Measurements from ENCODE around the gene SELE.
"Not testable (repeated sequence)": the region's sequence is repeated elsewhere in the genome, so short reads cannot be mapped to it uniquely, and the experiment has no call there.

The SELE gene

GRCh38 chr1:169715100-169715499, 18.8 kb downstream of the SELE start:
- not testable (repeated sequence) for DNase-seq

DNA sequence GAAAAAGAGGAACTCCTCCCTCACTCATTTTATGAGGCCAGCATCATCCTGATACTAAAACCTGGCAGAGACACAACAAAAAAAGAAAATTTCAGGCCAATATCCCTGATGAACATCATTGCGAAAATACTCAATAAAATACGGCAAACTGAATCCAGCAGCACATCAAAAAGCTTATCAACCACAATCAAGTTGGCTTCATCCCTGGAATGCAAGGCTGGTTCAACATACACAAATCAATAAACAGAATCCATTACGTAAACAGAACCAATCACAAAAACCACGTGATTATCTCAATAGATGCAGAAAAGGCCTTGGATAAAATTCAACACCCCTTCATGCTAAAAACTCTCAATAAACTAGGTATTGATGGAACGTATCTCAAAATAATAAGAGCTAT, 20.8 kb downstream of the SELE start:
- not testable (repeated sequence) for DNase-seq

GRCh38 chr1:169712309-169712631, 21.6 kb downstream of the SELE start:
- no peak for DNase-seq

DNA sequence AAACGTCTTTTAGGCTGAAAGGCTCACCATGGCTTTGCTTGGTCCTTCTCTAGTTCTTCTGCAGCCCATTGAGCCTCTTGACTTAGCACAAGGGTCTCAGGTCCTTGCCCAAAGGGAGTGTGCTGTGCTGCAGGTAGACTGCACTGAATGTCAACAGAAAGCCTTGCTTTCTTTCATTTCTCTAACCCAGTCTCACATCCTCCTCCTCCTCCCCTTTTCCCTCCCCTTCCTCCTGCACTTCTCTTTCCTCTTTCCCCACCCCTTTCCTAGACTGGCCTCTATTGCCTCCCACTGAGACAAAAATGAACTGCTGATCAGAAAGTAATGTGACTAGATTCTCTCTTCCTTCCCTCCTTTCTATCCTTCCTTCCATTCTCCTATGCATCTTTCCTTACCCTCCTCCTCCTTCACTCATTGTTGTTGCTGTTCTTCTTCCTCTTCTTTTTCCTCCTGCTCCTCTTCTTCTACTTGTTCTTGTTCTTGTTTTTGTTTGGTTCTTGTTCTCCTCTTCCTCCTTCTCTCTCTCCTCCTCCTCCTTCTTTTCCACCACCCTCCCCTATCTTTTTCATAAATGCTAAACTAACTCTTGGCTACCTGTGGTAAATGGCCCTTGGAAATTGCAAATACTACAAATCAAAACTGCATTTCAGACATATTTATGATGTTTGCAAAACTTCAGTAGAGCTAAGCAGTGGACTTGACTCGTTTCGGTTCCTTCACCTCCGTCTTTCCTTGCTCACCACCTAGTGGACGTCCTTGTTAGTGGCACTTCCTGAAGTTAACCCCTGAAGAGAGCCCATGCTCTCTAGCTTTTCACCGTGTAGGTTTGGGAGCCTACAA, 22.2 kb downstream of the SELE start, which contains the start of gene SELL:
SELL (minus strand) TSS at position 152 of the 840 bp plus-strand sequence; CDS start at position 30, 122 bp downstream.
- DNase-seq: peak; percentile 77

DNA sequence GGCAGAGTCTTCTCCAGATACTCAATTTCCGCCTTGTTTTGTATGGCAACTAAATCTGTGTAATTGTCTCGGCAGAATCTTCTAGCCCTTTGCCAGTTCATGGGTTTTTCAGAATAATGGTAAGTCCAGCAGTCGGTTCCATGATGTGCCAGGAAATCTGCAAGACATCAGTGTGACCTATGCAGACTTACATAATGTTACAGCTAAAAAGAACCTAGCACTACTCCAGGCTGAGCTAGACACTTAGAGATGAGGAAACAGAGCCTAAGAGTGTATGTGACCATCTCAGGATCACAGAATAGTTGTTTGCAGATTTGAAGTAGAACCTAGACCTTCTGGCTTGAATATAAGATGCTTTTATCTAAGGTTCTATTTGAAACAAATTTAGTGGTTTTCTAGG, 25.2 kb downstream of the SELE start:
- DNase-seq: no peak

DNA sequence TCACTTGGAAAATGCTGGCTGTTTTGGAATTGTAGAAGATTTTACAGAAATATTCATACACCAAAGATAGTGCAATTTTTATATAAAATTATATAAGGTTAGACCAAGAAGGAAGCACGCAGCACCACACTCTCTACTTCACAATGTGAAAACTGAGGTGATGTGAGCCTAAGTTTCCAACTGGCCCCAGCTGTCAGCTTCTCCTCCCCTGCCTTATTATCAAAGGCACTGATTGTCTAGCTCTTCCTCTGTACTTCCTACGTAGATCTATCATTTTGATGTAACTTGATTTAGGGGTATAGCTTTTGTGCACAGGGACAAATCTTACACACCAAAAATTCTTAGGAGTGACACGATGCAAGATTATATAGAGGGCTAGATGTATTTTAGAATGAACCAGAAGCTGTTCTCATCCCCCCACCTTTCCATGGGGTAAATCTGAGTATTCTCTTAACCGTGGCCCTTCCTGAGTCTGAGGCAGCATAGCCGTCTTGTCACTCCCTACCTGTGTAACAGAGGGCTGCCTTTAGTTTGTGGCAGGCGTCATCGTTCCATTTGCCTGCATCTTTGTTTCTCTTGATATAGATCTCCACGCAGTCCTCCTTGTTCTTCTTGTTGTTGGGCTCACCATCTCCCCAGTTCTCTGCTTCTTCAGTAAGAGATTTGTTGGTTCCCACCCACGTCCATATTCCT, 25.8 kb downstream of the SELE start:
- no peak for DNase-seq

- DNase-seq: no peak
These were observed 29.1 kb downstream of the SELE start for GRCh38 chr1:169704797-169705196.

GRCh38 chr1:169701261-169702005, 32.4 kb downstream of the SELE start:
- DNase-seq: no peak

- no peak for DNase-seq
These were observed 34.2 kb downstream of the SELE start for GRCh38 chr1:169699707-169700106.

DNA sequence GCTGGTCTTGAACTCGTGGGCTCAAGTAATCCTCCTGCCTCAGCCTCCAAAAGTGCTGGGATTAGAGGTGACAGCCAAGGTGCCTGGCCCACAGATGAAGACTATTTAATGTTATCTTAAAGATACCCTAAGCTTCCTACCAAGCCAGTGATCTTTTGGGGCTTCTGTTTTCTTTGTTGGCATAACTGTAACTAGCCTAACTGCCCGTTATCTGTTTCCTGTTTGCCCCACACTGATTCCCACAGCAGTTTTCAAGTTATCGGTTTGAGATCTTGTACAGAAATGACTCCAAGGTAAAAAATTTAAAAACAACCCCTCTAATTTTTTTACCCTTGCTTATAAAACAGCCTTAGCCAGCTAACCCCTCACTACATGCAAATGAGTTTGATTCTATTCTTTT, 34.9 kb downstream of the SELE start:
- DNase-seq: no peak

DNA sequence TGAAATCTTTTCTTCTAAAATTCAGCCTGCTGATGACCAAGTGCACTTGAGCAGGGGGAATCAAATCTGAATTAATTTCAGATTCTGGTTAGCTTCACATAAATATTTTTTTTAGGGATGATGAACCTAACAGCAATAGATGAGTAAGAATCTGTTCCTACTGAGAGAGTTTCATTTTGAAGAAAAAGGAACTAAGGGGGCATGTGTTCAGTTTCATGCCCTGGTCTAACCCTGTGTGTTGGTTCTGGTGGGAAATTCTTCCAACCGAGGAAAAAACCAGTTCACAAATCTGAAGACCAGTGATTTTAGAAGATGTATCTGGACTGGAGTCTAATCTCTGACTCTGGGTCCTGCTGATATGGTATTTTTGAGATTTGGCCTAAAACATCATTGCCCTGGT, 36.1 kb downstream of the SELE start:
- no peak for DNase-seq

- no peak for DNase-seq
These were observed 37.4 kb downstream of the SELE start for GRCh38 chr1:169696273-169697100.

DNA sequence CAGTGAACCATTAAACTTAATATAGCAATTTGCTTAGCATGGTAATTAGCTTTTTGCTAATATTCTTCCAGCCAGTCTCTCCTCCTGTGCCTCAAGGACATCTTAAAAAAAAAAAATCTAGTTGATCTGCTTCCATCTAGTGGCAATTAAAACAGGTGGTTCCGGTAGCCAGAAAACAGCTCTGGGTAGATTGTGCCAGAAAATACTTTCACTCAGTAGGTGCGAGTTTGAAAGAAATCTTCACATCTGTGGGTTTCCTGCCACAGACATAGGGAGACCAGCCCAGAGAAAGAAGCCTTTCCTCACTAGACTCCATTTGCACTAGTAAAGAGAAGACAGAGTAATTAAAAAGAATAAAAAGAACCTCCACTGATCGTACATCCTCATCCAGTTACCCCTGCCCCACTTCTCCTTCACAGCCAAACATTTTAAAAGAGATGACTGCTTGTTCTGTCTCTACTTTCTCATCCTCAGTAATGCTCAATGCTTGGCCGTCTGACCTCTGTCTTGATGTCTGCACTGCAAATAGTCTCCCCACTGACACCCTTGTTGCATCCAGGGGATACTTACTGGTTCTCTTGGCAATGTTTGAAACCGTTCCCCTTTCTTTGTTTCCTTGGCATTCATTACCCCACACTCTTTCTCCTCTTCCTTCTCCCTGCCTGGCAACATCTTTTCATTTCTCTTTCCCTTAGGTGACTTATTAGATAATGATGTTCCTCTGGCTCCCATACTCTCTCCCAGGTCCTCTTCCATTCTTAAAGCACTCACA, 39.4 kb downstream of the SELE start:
- DNase-seq: no peak

DNA sequence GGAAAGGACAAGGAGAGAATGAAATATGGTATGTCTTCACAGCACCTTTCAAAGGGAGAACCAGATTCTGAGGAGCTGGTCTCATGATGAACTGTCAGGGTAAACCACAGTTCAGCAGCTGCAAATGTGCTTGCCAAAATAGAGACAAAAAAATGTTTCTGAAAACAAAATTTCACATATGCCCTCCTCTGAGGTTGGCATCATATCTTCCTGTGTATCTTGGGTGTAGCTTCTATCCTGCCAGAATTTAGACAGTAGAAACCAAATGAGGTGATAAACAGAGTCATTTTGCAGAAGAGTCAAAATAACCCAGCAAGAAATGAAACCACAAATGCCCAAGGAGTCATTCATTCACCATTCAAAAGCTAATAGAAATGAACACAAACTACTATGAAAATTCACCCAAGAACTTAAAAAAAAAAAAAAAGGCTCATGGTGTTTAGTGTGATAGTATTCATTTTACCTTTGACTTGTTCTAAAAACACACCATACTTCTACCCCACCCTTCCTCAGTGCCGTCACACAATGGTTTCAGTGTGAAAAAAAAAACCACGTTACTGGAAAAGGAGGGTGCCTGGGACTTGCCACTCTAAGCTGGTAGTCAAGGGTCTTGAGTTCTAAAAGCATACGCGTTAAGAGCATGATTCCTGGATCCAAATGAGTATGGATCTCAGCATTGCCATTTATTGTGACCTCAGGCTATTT, 41.0 kb downstream of the SELE start:
- DNase-seq: no peak

GRCh38 chr1:169690489-169690888, 43.4 kb downstream of the SELE start:
- DNase-seq: no peak

GRCh38 chr1:169689395-169689794, 44.5 kb downstream of the SELE start:
- no peak for DNase-seq

DNA sequence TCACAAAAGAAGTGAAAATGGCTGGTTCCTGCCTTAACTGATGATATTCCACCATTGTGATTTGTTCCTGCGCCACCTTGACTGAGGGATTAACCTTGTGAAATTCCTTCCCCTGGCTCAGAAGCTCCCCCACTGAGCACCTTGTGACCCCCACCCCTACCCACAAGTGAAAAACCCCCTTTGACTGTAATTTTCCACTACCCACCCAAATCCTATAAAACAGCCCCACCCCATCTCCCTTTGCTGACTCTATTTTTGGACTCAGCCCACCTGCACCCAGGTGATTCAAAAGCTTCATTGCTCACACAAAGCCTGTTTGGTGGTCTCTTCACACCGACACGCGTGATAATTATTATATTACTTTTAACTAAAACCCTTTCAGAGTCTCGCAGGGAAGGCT, 45.5 kb downstream of the SELE start:
- not testable (repeated sequence) for DNase-seq

GRCh38 chr1:169683661-169684060, 50.2 kb downstream of the SELE start:
- no peak for DNase-seq

GRCh38 chr1:169683168-169683567, 50.7 kb downstream of the SELE start:
- DNase-seq: not testable (repeated sequence)

- no peak for DNase-seq
These were observed 51.8 kb downstream of the SELE start for GRCh38 chr1:169682071-169682470.

- no peak for DNase-seq
These were observed 52.7 kb downstream of the SELE start for GRCh38 chr1:169681140-169681539.

All from stimulated activated CD4-positive, alpha-beta T cell treated with anti-CD3 and anti-CD28 coated beads, Interleukin-1b, Interleukin-23, amount 100 ng/mL, for 48 hours (primary cell).